Ectodermal cell (in vitro differentiated cells): ENCODE measurements around the gene CHAF1A. TPM values are rescaled to one million over a fixed set of nuclear protein-coding genes. Genes with fewer than 3 reads are reported as not detected.
A peak's percentile ranks its signal among the peaks of the same experiment; 100 is the strongest.

ENCODE experiments used
- H3K27ac ChIP-seq: 2 replicates; pipeline ENCODE4 v1.7.0; 2013; ENCODE audit warnings: mild to moderate bottlenecking, low read depth, low read length; ENCODE audit not compliant: insufficient read depth, poor library complexity, severe bottlenecking
- H3K27me3 ChIP-seq: 2 replicates; pipeline ENCODE4 v1.7.0; 2013; ENCODE audit warnings: mild to moderate bottlenecking, low read length; ENCODE audit not compliant: insufficient read depth, control insufficient read depth, poor library complexity, severe bottlenecking
- H3K36me3 ChIP-seq: one replicate; pipeline ENCODE4 v1.7.0; 2013; ENCODE audit warnings: low read length; ENCODE audit not compliant: control insufficient read depth, insufficient read depth
- H3K4me1 ChIP-seq: one replicate; pipeline ENCODE4 v1.7.0; 2013; ENCODE audit warnings: low read length; ENCODE audit not compliant: control insufficient read depth, insufficient read depth
- H3K4me3 ChIP-seq: 2 replicates; pipeline ENCODE4 v1.7.0; 2013; ENCODE audit warnings: low read depth, low read length, control low read depth; ENCODE audit not compliant: insufficient read depth
- H3K9me3 ChIP-seq: 2 replicates; pipeline ENCODE4 v1.7.0; 2013; ENCODE audit warnings: mild to moderate bottlenecking, low read length, moderate library complexity; ENCODE audit not compliant: control insufficient read depth
- WGBS, 2 experiments: methylation state at CpG; one replicate each; pipeline ENCODE4 v1.1.7; 2013; ENCODE audit warnings: missing lambda C conversion rate in 2 of 2; 5-methylcytosine and 5-hydroxymethylcytosine counted together
- polyA plus RNA-seq, 4 experiments: library from polyadenylated mRNA; stranded (reverse); fragments of 50-300 nt; gene quantifications; one replicate each; pipeline ENCODE4 v1.2.3, GENCODE V29; 2013

The CHAF1A gene
- polyA plus RNA-seq (2013, experiment 1 of 4): 99.7 TPM
- 113 TPM for polyA plus RNA-seq (2013, experiment 2 of 4)
- 54.9 TPM for polyA plus RNA-seq (2013, experiment 3 of 4)
- 67.0 TPM for polyA plus RNA-seq (2013, experiment 4 of 4)

DNA sequence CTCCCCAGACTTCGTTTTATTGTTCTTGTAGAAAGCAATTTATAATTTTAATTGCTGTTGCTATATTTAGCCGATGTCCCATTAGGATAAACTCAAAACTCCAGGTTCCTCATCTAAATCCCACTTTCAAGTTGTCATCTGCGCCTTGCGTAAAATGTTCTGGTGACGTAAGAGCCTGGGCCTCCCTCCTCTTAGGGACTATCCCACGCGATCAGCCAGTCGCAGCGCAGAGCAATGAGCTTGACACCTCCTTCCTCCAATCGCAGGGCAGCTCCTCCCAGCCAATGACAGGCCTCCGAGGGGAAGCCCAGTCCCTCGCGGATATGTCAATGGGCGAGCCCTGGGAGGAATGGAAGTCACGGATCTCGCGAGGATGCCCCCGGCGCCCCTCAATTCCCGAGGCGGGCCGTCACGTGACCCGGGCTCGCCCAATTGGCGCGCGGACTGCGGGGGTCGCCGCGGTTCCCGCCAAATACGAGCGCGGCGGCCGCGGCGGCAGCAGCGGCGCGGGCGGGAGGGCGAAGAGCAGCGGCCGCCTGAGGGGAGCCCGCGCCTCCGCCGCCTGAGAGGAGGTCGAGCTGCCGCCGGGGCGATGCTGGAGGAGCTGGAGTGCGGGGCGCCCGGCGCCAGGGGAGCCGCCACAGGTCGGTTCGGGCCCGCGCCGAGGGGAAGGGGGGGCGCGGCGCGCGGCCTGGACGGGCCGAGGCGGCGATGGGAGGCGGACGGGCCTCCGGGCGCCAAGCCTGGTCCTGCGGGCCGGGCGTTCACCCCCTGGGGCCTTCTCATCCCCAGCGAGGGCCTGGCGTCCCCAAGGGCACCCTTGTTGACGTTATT is at the start of gene CHAF1A:
Gene CHAF1A, plus strand, starts transcription at position 470 of the 834 bp plus-strand sequence. Its CDS starts 123 bp downstream, at position 593.
- peaks cover 18% of the 10 kb centered on the region for H3K4me1 ChIP-seq
- H3K9me3 ChIP-seq: no peaks in the 10 kb centered on the region
- no peaks in the 10 kb centered on the region for H3K27me3 ChIP-seq
- WGBS, 2 experiments: 0% methylated on average over 83 to 84 of the region's 84 CpGs
- peak within 1 kb of the TSS; percentile 89 for H3K4me3 ChIP-seq
- H3K36me3 ChIP-seq: no peaks in the 10 kb centered on the region
- peak within 1 kb of the TSS; percentile 72 for H3K27ac ChIP-seq

- Histone ChIP-seq H3K9me3 (no peaks in the 10 kb centered on the region), H3K4me1 (no peaks in the 10 kb centered on the region), H3K27ac (no peak overlapping the region), H3K4me3 (no peak overlapping the region), H3K36me3 (peaks cover 14% of the 10 kb centered on the region), H3K27me3 (no peaks in the 10 kb centered on the region)
- WGBS, 2 experiments: 61 to 67% methylated on average over 8 to 9 of the region's 9 CpGs
Observed at GRCh38 chr19:4352701-4353121, 49.7 kb upstream of the CHAF1A start.

DNA sequence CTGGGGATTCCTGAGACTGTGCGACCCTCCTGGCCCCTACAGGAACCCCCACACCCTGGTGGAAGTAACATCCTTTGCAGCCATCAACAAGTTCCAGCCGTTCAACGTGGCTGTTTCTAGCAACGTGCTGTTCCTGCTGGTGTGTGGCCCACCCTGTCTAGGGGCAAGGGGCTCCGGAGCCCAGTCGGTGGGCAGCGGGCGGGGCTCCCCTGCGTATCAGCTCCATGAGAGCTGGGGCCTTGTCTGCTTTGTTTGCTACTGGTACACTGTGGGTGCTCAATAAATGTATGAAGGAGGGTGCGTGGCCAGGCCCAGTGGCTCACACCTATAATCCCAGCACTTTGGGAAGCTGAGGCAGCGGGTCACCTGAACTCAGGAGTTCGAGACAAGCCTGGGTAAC is 48.2 kb upstream of the CHAF1A start:
- Histone ChIP-seq H3K27ac (no peak overlapping the region), H3K4me1 (no peaks in the 10 kb centered on the region), H3K36me3 (peaks cover 17% of the 10 kb centered on the region), H3K27me3 (no peaks in the 10 kb centered on the region), H3K4me3 (no peak overlapping the region), H3K9me3 (no peaks in the 10 kb centered on the region)
- WGBS, 2 experiments: 95 to 96% methylated on average over 12 of the region's 12 CpGs

DNA sequence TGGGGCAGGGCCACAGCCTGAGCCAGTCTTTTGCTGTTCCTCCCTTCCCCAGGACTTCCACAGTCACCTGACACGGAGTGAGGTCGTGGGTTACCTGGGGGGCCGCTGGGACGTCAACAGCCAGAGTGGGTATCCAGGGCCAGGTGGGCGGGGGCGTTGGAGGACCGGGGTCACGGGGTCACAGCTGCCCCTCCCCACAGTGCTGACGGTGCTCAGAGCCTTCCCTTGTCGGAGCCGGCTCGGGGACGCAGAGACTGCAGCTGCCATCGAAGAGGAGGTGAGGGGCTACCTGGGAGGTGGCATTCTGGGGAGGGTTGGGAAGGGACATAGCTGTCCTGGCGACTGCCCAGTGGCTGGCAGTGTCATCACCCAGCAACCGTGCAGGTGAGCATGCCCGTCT is 47.5 kb upstream of the CHAF1A start:
- H3K9me3 ChIP-seq: no peaks in the 10 kb centered on the region
- H3K27ac ChIP-seq: no peak overlapping the region
- H3K4me1 ChIP-seq: peaks cover under 1% of the 10 kb centered on the region
- peaks cover 18% of the 10 kb centered on the region for H3K36me3 ChIP-seq
- no peak overlapping the region for H3K4me3 ChIP-seq
- WGBS, 2 experiments: 93 to 95% methylated on average over 17 of the region's 17 CpGs
- no peaks in the 10 kb centered on the region for H3K27me3 ChIP-seq

- WGBS, 2 experiments: 92 to 93% methylated on average over 23 of the region's 23 CpGs
- no peaks in the 10 kb centered on the region for H3K9me3 ChIP-seq
- no peak overlapping the region for H3K4me3 ChIP-seq
- no peak overlapping the region for H3K27ac ChIP-seq
- H3K4me1 ChIP-seq: peaks cover 21% of the 10 kb centered on the region
- no peaks in the 10 kb centered on the region for H3K27me3 ChIP-seq
- peaks cover 28% of the 10 kb centered on the region for H3K36me3 ChIP-seq
Observed at GRCh38 chr19:4357095-4357797, 45.2 kb upstream of the CHAF1A start.

- H3K4me3 ChIP-seq: no peak overlapping the region
- no peaks in the 10 kb centered on the region for H3K9me3 ChIP-seq
- H3K27ac ChIP-seq: no peak overlapping the region
- WGBS, 2 experiments: 95 to 96% methylated on average over 16 of the region's 16 CpGs
- peaks cover 32% of the 10 kb centered on the region for H3K36me3 ChIP-seq
- peaks cover 21% of the 10 kb centered on the region for H3K4me1 ChIP-seq
- no peaks in the 10 kb centered on the region for H3K27me3 ChIP-seq
Observed at GRCh38 chr19:4357921-4358326, 44.5 kb upstream of the CHAF1A start.

DNA sequence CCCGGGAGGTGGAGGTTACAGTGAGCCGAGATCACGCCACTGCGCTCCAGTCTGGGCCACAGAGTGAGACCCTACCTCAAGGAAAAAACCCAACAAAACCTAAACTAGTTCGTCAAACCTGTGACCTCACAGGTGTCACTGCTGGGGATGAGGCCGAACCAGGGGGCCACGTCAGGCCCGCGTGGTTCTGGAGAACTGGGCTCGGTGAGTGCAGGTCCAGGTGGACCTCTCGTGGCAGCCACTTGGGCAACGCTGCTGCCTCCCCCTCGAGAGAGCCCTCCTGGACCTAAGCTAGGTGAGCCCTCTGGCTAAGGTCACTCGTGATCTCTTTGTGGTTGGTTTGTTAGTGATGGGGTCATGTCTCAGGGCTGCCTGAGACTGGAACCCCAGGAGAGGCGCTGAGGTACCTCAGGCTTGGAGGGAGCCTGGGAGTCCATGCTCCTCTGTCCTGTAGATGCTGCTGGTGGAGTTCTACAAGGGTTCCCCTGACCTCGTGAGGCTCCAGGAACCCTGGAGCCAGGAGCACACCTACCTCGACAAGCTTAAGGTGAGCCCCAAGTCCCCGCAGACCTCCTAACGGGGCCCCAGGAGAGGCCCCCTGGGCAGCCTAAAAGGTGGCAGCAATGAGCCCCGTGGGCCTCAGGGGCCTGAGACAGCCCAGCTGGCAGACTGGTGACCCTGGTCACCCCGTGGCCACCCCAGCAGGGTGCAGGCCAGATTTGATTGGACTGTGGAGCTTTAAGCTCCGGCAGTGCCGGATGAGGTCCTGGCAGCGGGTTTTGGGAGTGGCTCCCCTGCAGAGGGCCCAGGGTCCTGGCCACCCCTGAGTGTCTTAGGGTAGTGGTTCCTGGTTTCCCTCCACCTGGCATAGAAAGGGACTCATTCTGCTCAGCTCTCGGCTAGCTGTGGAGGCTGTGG is 43.5 kb upstream of the CHAF1A start:
- H3K36me3 ChIP-seq: peaks cover 33% of the 10 kb centered on the region

GRCh38 chr19:4359627-4360000 is 42.8 kb upstream of the CHAF1A start:
- Histone ChIP-seq H3K27me3 (no peaks in the 10 kb centered on the region), H3K4me3 (no peak overlapping the region), H3K9me3 (no peaks in the 10 kb centered on the region), H3K27ac (no peak overlapping the region), H3K4me1 (peaks cover 21% of the 10 kb centered on the region), H3K36me3 (peaks cover 31% of the 10 kb centered on the region)
- 93 to 95% methylated on average over 13 of the region's 13 CpGs for WGBS, 2 experiments

More for the DNA sequence above, 43.5 kb upstream of the CHAF1A start:
- Histone ChIP-seq H3K9me3 (no peaks in the 10 kb centered on the region), H3K4me3 (no peak overlapping the region), H3K4me1 (peaks cover 21% of the 10 kb centered on the region), H3K27me3 (no peaks in the 10 kb centered on the region), H3K27ac (no peak overlapping the region)
- WGBS, 2 experiments: 95% methylated on average over 25 of the region's 25 CpGs

GRCh38 chr19:4360081-4360569 is 42.3 kb upstream of the CHAF1A start:
- H3K4me1 ChIP-seq: peaks cover 21% of the 10 kb centered on the region
- H3K4me3 ChIP-seq: no peak overlapping the region
- 92% methylated on average over 9 of the region's 9 CpGs for WGBS, 2 experiments
- H3K27ac ChIP-seq: peak overlapping the region; percentile 60
- H3K9me3 ChIP-seq: no peaks in the 10 kb centered on the region
- no peaks in the 10 kb centered on the region for H3K27me3 ChIP-seq
- peaks cover 31% of the 10 kb centered on the region for H3K36me3 ChIP-seq
